GM18861 (cell line): ENCODE results near the gene POC5.

ENCODE experiments used
- ATAC-seq: cut with Tn5 transposase; IDR thresholded peaks from one replicate; pipeline ENCODE4 v1.9.1; 2021; ENCODE audit not compliant: unreplicated experiment

Gene POC5

GRCh38 chr5:75662061-75662460 lies 55.2 kb downstream of the POC5 start:
- no peak for ATAC-seq

- ATAC-seq, result no peak
These were observed 56.4 kb downstream of the POC5 start for GRCh38 chr5:75660678-75661465.

- no peak for ATAC-seq
These were observed 57.3 kb downstream of the POC5 start for GRCh38 chr5:75659791-75660450.

GRCh38 chr5:75656311-75657003 lies 60.8 kb downstream of the POC5 start:
- ATAC-seq, result no peak

GRCh38 chr5:75654693-75655295 lies 62.4 kb downstream of the POC5 start:
- no peak for ATAC-seq

GRCh38 chr5:75653521-75653920 lies 63.7 kb downstream of the POC5 start:
- no peak for ATAC-seq

- ATAC-seq, result no peak
These were observed 65.5 kb downstream of the POC5 start for GRCh38 chr5:75651575-75652238.

GRCh38 chr5:75648712-75649111 lies 68.5 kb downstream of the POC5 start:
- no peak for ATAC-seq

- no peak for ATAC-seq
These were observed 76.4 kb downstream of the POC5 start for GRCh38 chr5:75640826-75641225.

- no peak for ATAC-seq
These were observed 76.8 kb downstream of the POC5 start for GRCh38 chr5:75640395-75640794.

GRCh38 chr5:75639535-75640311 lies 77.5 kb downstream of the POC5 start:
- no peak for ATAC-seq

- no peak for ATAC-seq
These were observed 79.3 kb downstream of the POC5 start for GRCh38 chr5:75637949-75638348.

GRCh38 chr5:75632321-75632720 lies 84.9 kb downstream of the POC5 start:
- ATAC-seq, result no peak

- ATAC-seq, result no peak
These were observed 86.4 kb downstream of the POC5 start for GRCh38 chr5:75630875-75631274.

- no peak for ATAC-seq
These were observed 89.4 kb downstream of the POC5 start for GRCh38 chr5:75627801-75628200.

GRCh38 chr5:75626959-75627358 lies 90.3 kb downstream of the POC5 start:
- ATAC-seq, result no peak
